GM12873 (cell line): Measurements from ENCODE around the gene CNNM3.

Experiments used
- CTCF ChIP-seq: IDR thresholded peaks from 2 replicates; pipeline ENCODE4 v1.5.1; 2012; ENCODE audit warnings: low read depth, mild to moderate bottlenecking, moderate library complexity, low read length, control low read depth; ENCODE audit not compliant: insufficient read depth; ENCODE audit errors: missing control alignments

The CNNM3 gene

DNA sequence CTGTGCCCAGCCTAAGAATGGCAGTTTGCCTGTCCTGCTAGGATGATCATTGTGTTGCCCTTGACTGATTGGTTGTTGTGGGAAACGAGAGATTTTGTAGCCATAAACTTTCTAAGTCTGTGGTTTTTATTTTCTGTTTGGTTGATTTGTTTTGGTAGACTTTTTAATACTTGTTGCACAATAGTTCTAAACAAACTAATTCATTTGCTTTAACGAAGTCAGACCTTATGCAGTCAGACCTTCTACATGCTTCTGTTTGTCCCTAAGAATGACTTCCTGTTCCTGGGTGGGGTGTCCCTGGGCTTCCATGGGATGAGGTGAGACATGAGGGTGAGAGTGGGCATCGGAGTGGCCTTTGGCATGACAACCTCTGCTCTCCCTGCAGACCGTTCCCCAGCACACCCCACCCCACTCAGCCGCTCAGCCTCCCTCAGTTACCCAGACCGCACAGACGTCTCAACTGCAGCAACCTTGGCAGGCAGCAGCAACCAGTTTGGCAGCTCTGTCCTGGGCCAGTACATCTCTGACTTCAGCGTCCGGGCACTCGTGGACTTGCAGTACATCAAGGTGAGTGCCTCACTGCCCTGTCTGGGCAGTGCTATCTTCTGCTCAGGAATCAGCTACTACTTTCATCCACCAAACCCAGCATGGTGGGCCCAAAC is 7.8 kb upstream of the CNNM3 start:
- no peak for TF ChIP-seq CTCF

DNA sequence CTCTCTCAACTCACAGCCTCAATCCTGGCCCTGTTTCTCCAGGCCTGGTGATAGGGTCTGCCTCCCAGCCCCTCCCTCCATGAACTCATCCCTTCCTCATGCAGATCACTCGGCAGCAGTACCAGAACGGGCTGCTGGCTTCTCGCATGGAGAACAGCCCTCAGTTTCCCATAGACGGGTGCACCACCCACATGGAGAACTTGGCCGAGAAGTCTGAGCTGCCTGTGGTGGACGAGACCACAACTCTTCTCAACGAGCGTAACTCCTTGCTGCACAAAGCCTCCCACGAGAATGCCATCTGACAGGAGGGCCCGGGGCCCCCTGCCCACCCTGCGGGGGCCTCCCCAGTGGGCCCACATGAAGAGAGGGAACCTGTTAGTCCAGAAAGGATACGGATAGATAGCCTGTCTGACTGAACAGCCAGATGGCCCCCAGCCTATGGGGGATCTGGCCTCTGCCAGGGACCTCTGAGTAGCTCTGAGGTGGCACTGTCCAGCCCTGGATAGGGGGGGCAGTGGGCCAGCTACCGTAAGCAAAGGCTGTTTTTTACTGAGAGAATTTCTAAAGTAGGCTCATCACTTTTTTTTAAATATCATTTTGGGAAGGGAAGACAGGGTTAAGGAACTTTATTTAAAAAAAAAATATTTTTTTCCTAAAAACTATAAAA is 6.7 kb upstream of the CNNM3 start:
- no peak for TF ChIP-seq CTCF

GRCh38 chr2:96809951-96810782 is 5.9 kb upstream of the CNNM3 start:
- TF ChIP-seq CTCF, result no peak

- TF ChIP-seq CTCF, result no peak
These were observed 5.3 kb upstream of the CNNM3 start for GRCh38 chr2:96810783-96811192.

DNA sequence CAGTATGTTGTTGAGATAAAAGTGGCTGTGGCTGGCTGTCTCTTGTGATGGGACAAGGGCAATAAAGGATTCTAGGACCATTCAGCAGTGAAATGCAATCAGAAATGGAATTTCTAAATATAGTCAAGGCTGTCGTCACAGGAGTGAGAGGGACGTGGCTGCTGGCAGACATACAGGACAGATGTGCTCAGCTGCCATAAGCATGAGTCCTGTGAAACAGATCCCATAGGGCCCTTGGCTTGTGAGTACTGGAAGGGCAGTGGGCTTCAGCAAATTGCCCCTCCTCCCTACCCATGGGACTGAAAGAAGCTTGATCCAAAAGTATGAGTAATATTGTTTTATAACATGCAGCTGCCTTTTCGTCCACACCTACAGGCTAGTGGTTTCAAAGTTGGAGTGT is 4.2 kb upstream of the CNNM3 start:
- TF ChIP-seq CTCF, result no peak

- no peak for TF ChIP-seq CTCF
These were observed 2.4 kb upstream of the CNNM3 start for GRCh38 chr2:96813656-96814055.
